KG1 (cell line): ENCODE results near the gene ZIC2.
"Not testable (repeated sequence)": the region's sequence is repeated elsewhere in the genome, so short reads cannot be mapped to it uniquely, and the experiment has no call there.

Experiments
- DNase-seq: peaks from one replicate; lab custom pipeline; 2025; lab: John Stamatoyannopoulos, UW

The ZIC2 gene

DNA sequence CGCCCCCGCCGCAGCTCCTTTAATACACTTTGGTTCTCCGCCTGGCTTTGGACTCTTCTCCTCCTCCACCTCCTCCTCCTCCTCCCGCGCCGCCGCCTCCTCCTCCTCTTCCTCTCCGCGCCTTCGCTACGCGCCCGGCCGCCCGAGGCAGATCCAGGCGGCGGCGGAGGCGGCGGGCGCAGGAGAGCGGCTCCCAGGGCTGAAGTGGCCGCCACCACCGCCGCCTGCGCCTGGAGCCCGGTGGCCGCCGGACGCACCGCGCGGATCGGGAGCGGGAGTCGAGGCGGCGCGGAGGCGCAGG is at the start of gene ZIC2:
ZIC2 (plus strand) TSS at position 50 of the 301 bp plus-strand sequence. CDS start 281 bp downstream, outside the sequence.
- DNase-seq: no peak

GRCh38 chr13:99932912-99933311 is 48.7 kb upstream of the ZIC2 start:
- DNase-seq: no peak

DNA sequence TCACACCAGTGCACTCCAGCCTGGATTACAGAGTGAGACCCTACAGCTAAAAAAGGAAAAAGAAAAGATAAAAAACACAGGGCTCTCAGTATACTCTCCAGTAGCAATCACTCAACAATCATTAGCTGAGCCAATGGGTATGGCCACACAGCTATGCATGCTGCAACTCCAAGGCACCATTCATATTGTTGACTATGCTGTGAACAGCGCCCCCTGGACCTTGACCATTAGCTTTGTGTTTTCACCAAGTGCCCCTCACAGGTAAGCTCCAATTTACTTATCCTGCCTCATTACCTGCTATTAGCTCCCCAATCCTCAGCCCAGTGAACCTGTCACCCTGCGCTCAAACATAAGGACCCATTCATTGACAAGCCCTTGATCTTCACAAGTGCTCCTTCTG is 45.8 kb upstream of the ZIC2 start:
- no peak for DNase-seq

- DNase-seq: no peak
Observed at GRCh38 chr13:99938635-99939034, 42.9 kb upstream of the ZIC2 start.

GRCh38 chr13:99941086-99941485 is 40.5 kb upstream of the ZIC2 start:
- no peak for DNase-seq

- no peak for DNase-seq
Observed at GRCh38 chr13:99941911-99942310, 39.7 kb upstream of the ZIC2 start.

DNA sequence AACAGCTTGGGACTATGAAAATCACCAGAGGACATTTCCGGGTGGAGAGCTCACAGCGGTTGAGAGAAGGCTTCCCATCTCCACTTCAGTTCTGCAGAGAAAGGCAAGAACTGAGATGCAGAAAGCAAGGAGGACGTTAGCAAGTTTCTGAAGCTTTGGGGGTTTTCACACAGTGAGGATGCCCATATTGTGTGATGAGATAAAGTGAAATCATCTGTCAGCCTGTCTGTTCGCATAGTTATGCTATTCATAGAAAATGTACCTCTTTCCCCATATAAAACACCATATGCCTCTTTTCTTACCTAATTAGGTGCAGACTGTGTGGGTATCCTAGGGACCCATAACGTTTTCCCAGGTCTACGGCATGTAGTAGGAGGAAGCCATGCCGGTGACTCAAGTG is 37.5 kb upstream of the ZIC2 start:
- no peak for DNase-seq

DNA sequence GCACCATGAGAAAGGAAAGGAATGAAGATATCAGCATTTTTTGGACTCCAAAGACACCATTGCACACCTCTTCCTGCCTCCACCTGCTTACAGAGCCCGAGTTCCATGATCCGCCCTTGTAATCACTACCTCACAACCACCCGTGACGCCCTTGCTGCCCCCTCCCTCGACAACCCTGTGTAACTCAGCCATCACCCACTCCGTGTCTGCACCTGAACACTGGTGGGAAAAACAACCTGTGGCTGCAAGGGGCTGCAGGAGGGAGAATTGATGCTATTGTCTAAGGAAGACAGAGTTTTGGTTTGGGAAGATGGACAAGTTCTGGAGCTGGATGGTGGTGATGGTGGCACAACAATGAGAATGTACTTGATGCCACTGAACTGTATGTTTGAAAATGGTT is 37.0 kb upstream of the ZIC2 start:
- DNase-seq: no peak

- DNase-seq: not testable (repeated sequence)
Observed at GRCh38 chr13:99945515-99945914, 36.1 kb upstream of the ZIC2 start.

GRCh38 chr13:99947666-99948065 is 33.9 kb upstream of the ZIC2 start:
- no peak for DNase-seq

- DNase-seq: no peak
Observed at GRCh38 chr13:99948411-99948810, 33.2 kb upstream of the ZIC2 start.

GRCh38 chr13:99948907-99949678 is 32.5 kb upstream of the ZIC2 start:
- no peak for DNase-seq

- no peak for DNase-seq
Observed at GRCh38 chr13:99949679-99950413, 31.7 kb upstream of the ZIC2 start.

DNA sequence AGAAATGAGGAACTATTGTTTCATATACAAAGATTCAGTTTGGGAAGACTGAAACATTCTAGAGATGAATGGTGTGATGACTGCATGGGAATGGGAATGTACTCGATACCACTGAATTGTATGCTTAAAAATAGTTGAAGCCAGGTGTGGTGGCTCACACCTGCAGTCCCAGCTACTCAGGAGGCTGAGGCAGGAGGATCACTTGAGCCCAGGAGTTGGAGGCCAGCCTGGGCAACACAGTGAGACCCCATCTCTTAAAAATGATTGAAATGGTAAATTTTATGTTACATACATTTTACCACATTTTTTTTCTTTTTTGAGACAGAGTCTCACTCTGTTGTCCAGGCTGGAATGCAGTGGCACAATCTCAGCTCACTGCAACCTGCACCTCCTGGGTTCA is 29.9 kb upstream of the ZIC2 start:
- DNase-seq: not testable (repeated sequence)

DNA sequence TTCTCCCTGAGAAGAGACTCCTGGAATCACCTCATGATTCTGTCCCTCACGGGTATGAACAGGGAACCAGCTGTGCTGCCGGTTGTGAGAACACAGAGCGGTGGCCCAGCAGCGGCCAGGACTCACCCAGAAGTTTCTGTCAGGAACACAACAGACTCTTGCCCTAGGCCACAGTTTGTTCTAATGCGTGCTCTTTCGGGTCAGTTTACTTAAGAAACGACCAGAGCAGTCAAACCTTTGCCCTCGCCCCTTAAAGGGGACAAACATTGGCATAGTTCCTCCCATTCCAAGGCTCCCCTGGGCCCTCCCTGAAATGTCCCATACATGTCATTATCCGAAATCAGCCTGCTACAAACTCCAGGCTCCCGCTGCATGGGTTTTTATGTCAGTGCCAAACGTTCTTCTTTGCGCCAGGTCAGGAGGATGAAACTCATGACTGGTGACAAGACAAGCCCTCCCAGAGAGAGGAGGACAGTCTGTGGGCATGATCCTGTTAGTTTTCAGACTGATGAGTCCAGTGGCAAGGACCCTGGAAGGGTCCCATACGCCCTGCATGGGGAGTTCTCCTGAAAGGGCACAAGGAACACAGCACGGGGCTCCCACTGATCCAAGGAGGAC is 28.3 kb upstream of the ZIC2 start:
- DNase-seq: no peak

- no peak for DNase-seq
Observed at GRCh38 chr13:99955107-99955746, 26.4 kb upstream of the ZIC2 start.

- no peak for DNase-seq
Observed at GRCh38 chr13:99955747-99956472, 25.7 kb upstream of the ZIC2 start.

DNA sequence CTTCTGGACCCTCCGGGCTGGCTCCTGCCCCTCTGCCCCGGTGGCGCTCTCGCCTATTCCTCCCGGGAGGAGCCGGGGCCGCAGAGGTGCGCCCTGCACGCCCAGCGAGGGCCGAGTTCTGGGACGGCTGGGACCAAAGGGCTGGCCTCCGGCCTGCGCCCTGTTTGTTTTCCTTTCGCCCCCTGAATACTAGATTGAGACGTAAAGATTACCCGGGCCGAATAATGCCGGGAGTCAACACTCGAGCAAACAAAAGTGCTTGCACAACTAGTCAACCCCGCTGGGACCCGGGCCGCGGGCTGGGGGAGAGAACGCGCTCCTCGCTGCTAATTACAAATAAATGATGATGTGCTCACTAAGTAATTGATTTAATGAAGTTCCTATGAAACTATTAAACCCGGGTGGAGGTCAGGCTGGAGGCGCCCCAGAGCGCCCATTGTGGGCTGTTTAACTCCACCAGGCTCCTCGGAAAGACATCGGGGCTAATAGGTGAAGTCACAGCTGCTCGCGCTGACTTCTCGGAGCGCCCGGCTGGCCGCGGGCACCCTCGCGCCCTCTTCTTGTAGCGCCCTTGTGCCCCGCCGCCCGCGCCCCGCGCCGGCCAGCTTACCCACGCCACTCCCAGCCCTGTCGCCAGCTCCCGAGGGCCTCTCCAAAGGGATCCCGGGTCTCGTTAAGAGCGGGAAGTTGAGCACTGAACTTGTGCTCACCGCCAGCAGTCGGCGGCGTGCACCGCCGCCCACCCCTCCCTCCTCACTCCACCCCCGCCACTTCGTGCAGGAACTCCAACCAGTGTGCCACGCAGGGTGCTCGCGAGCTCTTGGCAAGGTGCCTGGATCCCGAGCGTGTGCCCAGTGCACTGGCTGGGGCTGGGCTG is 24.9 kb upstream of the ZIC2 start:
- no peak for DNase-seq

- DNase-seq: no peak
Observed at GRCh38 chr13:99958406-99959126, 23.0 kb upstream of the ZIC2 start.

- no peak for DNase-seq
Observed at GRCh38 chr13:99959127-99959539, 22.5 kb upstream of the ZIC2 start.
